ENCODE data around the gene DBF4B.
"Not testable (repeated sequence)": the region's sequence is repeated elsewhere in the genome, so short reads cannot be mapped to it uniquely, and the experiment has no call there.

Gene DBF4B

GRCh38 chr17:44708401-44709263, at the start of gene DBF4B:
Gene DBF4B, plus strand, starts transcription at chr17:44708665. Its CDS starts 156 bp downstream, at chr17:44708821.
- peak; percentile 81 for DNase-seq

GRCh38 chr17:44661835-44662234, 46.6 kb upstream of the DBF4B start:
- DNase-seq, result no peak

GRCh38 chr17:44663095-44663494, 45.4 kb upstream of the DBF4B start:
- DNase-seq, result no peak

- DNase-seq, result no peak
These were observed 43.6 kb upstream of the DBF4B start for GRCh38 chr17:44664867-44665266.

GRCh38 chr17:44666006-44666405, 42.5 kb upstream of the DBF4B start:
- no peak for DNase-seq

- no peak for DNase-seq
These were observed 35.9 kb upstream of the DBF4B start for GRCh38 chr17:44672479-44673093.

GRCh38 chr17:44673893-44674292, 34.6 kb upstream of the DBF4B start:
- DNase-seq, result no peak

GRCh38 chr17:44677136-44677535, 31.3 kb upstream of the DBF4B start:
- DNase-seq, result no peak

- DNase-seq, result not testable (repeated sequence)
These were observed 25.2 kb upstream of the DBF4B start for GRCh38 chr17:44683303-44683702.

- DNase-seq, result no peak
These were observed 20.7 kb upstream of the DBF4B start for GRCh38 chr17:44687756-44688155.

GRCh38 chr17:44688200-44688599, 20.3 kb upstream of the DBF4B start:
- DNase-seq, result no peak

- DNase-seq, result peak; percentile 11
These were observed 19.6 kb upstream of the DBF4B start for GRCh38 chr17:44688675-44689476.

GRCh38 chr17:44689477-44690217, 18.8 kb upstream of the DBF4B start, which contains the start of gene CCDC43:
Gene CCDC43, minus strand, starts transcription at chr17:44689776. Its CDS starts 23 bp downstream, at chr17:44689753.
- DNase-seq, result peak; percentile 85

- DNase-seq, result peak; percentile 25
These were observed 17.6 kb upstream of the DBF4B start for GRCh38 chr17:44690746-44691306.

GRCh38 chr17:44693609-44694008, 14.9 kb upstream of the DBF4B start:
- DNase-seq, result no peak

- not testable (repeated sequence) for DNase-seq
These were observed 8.2 kb upstream of the DBF4B start for GRCh38 chr17:44700288-44700687.

GRCh38 chr17:44707755-44708400, 587 bp upstream of the DBF4B start:
- no peak for DNase-seq

GRCh38 chr17:44719444-44719843, 11.0 kb downstream of the DBF4B start:
- no peak for DNase-seq

GRCh38 chr17:44722254-44722653, 13.8 kb downstream of the DBF4B start:
- no peak for DNase-seq

GRCh38 chr17:44726121-44726520, 17.7 kb downstream of the DBF4B start:
- not testable (repeated sequence) for DNase-seq

- DNase-seq, result no peak
These were observed 25.3 kb downstream of the DBF4B start for GRCh38 chr17:44733753-44734152.

- DNase-seq, result no peak
These were observed 25.8 kb downstream of the DBF4B start for GRCh38 chr17:44734272-44734671.

Data from NCI-H774 (cell line).